EH (cell line): ENCODE data around the gene PRKCE.
"Not testable (repeated sequence)": the region's sequence is repeated elsewhere in the genome, so short reads cannot be mapped to it uniquely, and the experiment has no call there.

Experiments used
- DNase-seq: peaks from one replicate; pipeline ENCODE4 v3.0.0-alpha.2; 2015; ENCODE audit warnings: low read depth

PRKCE gene

DNA sequence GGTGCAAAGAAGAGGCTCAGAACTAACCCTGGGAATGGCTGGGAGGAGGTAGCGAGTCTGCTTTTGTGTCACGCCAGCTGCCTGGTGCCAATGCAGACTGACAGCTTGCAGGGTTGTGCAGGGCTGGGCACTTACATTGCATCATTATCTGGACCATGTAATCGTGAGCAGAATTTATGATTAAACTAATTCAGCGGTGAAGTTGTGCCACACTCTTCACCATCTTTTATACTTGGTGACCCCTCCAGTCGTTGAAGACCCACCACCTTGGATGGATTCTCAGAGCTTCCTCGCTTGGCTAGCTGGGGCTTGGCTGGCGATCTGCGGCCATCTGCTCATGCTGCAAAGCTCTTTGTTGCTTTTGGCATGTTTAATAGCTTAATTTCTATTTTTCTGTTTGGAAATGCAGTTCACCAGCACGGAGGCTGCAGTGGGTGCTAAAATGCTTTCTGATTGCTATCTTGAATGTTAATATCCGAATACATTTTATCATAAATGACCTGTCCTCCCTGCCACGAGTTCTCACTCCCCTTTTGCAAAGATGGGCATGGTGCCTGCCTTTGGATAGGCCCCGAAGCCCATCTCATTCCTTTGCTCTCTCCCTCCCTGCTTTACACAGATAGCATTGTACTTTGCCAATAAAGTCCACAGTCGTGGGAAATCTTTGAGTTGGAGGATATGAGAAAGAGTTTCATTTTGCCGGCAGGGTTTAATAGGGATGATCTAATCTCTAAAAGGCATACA lies 188.2 kb downstream of the PRKCE start:
- peak; percentile 84 for DNase-seq

DNA sequence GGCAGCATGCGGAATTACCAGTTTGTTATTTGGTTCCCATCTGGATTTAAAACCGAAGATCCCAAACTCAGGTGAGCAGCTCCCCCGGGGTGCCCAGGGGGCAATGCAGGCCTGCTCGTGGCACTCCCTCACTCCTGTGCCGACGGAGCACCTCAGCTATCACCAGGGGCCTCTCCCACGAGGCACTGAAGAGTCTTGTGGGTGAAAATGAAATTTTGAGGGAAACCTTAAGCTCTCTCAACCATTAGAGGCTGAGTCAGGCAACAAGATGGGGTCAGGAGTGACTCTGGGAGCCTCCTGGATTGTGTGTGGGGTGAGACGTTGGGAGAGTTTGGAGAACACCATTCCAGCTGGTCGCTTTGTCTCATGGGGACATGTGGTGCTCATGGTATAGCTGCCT lies 189.0 kb downstream of the PRKCE start:
- no peak for DNase-seq

DNA sequence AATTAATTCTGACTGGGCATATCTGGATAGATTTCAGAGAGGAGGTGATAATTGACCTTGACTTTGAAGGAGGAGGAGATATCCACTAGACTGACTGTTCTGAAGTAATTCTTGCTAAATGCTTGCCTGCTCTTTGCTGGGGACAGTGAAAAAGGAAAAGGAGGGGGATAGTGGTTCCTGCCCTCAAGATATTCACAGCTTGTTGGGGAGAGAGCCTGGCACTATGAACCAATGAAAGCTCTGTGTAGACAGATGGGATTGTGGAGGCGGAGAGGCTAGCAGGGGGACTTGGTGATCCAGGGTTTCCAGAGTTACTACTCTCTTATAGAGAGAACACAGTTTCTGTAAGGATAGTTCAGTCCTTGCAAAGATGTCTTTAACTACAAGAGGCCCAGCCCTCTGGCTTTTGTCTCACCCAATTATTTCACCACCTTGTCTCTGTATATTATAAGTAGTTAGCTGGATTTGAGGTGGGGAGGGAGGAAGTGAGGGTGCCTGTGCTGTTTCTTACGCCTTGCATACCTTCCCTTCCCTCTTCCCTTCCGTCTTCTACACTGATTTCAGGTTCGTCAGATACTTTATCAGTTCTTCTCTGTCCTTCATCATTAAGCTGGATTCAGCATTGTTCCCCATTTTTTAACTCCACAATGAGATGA lies 190.4 kb downstream of the PRKCE start:
- no peak for DNase-seq

DNA sequence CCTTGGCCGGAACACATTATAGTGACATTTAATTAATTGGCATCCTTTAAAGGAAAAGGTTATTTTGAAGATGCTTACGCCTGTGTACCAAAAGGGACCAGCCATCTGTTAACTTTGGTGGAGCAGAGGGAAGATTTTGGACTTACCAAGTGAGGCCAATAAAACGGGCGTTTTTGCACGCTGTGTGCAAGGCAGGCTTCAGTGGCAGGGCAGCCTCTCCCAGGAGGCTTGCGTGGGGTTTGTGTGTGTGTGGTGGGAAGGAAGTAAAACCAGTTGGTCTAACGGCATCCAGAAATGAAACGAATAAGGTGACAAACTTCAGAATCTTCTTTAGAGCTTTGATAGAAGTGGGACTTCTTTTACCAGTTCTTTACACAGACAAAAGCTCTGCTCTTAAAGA lies 191.7 kb downstream of the PRKCE start:
- DNase-seq = no peak

DNA sequence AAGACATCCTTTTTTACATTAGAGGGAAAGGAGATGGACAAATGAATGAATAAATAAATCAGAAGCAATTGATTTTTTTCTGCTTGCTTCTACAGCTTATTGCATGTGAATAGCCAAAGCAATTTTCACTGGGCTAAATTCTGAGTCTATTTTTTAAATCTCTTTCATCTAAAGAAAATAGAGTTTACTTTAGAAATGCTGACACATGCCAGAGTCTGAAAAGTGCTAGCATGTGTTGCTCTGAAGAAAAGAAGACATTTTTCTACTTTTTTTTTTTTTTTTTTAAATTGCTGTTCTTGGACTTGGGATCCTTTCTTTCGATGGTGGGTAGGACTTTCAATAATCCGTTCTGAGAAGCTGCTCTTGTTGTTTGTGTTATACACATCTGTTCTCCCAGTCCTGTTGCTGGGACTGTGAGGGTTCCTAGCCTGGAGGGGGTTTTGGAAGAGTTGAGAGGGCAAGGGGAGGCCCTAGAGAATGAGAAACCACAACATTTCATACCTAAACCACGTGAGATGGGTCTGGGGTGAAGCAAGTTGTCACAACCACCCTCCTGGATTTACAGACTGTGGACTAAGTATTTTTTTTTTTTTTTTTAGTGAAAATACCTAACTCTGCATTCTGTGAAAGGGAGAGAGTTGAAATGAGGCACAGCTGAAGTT lies 193.5 kb downstream of the PRKCE start:
- DNase-seq = peak; percentile 34

DNA sequence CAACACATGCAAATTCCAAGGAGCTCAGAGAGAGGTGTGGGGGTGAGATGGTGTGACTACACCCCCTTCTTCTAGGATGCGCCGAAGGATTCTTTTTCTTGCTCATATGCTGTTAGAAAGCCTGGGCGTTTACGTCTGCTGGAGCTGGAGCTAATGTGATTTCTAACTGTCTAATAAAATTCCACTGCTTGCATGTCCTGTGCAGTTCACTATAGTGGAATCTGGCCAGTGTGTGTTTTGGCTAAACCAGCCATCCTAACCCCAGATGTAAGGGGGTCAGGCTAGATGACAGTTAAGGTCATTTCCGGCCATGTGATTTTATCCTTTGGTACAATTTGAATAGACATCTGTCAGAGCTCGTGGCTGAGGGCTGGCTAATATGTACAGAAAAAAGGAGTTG lies 194.1 kb downstream of the PRKCE start:
- peak; percentile 48 for DNase-seq

DNA sequence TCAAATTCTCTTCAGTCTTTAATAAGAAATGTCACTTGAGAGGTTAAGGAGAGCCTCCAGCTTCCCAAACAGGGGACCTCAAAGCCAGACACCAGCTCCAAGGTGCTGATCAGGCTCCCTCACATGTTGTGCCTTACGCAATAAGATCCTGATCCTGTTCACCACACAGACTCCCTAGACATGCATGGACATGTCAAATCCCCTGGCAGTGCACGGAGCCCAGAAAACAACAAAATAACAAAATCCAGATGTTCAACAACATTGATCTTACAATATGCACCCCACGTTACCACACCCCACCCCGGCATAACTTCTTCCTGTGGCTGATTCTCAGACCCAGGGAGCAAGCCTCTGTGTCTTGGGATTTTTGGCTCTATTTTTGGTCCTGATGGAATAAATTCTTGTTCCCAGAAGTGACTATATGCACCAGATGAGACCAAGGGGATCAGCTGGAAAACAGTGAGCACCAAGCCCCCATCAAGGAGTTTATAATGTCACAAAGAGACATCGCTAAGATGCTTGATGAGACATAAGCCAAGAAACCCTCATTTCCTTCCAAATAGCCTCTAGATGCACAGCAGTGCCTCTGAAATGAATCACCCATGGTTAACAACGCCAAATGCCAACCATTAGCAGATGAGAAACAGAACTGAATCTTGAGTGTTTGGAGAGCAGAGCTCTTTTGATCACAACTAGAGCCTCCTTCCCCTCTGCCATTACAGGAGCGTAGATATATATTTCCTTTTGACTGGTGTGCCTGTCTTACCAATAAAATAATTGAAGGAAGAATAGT lies 198.2 kb downstream of the PRKCE start:
- DNase-seq = peak; percentile 91

DNA sequence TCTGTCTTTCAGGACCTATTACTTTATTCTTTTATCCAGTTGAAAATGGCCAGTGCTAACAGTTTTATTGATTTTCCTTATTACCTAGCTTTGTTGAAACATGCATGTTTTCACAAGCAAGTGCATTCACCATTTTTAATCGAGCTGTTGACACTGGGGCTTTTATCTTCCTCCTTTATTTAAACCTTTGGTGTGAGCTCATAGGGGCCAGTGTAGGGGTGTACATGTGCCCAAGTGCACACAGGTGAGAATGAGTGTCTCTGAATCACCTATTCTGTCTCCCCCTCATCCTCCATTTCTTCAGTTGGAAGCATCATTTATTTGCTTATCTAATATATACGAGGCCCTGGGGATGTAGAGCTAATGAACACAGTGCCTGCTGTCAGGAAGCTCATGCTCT lies 199.1 kb downstream of the PRKCE start:
- no peak for DNase-seq

DNA sequence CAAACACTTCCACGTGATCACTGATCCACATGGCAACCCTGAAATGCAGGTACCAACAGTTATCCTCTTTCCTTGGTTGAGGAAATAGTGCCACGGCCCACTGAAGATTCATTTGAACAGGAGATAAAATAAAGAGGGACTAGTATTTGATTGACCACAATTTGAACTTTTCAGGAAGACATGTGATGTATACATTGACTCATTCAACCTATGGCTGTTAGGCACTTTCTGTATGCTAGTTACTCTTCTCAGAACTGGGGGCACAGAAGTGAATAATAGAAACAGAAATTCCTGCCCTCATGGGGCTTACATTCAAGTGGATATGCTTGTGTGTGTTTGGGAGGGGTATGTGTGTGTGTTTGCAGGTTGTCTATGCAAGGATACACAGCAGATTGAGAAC lies 199.6 kb downstream of the PRKCE start:
- no peak for DNase-seq

DNA sequence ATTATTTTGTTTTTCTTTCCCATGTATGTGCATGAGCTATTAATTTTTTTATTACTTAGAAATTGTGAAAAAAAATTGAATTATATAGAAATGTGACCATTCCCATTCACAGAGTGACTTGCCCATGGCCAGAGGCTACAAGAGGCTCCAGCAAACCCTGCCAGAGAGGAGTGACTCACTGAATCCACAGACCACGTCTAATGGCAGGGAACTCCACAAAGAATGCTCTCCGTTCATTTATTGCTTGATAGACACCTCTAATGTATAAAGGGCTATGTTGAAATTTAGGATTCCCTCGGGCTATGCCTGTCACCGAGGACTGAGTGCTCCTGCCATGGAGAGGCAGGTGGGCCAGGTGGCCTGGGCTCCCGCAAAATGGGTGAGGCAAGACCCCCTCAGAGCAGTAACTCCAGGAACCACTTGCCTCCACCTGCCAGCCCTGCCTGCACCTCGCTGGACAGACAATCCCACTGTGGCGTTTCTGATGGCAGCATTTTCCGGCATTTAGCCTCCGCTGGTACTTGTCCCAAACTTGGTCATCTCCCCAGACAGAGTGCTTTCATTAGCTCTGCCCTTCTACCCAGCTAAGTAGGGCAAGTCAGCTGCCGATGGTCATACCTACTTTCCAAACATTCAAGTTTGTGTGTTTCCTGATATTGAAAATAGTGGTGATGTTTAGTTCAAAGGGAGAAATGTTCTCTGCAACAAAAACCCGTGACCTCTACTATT lies 200.3 kb downstream of the PRKCE start:
- DNase-seq = peak; percentile 95

DNA sequence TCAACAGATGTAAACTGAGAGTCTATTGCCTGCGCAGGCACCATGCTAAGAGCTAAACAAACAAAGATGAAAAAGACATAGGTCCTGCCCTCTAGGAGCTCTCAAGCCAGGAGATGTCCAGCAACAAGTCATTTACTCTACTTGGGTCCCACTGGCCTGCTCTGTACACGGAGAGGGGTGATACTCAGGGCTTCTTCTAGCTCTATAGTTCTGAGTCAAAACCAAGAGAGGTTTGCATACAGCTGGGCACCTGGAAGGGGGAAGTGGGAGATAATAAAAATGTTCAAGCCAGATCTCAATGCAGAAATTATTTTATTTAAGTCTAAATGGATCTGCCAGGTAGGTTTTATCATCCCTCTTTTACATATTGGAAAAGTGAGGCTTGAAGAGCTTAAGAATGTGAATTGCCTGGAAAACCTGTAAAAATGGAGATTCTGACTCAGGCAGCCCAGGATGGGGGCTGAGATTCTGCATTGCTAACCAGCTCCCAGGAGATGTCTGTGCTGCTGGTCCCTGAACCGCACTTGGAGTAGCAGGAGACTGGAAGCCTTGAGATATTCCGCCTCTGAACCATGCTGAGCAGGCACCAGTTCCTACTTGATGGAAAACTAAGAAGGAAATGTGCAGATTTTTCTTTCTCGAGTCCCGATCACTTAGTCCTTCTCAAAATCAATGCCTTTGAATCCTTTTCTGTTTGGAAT lies 201.1 kb downstream of the PRKCE start:
- DNase-seq = no peak

DNA sequence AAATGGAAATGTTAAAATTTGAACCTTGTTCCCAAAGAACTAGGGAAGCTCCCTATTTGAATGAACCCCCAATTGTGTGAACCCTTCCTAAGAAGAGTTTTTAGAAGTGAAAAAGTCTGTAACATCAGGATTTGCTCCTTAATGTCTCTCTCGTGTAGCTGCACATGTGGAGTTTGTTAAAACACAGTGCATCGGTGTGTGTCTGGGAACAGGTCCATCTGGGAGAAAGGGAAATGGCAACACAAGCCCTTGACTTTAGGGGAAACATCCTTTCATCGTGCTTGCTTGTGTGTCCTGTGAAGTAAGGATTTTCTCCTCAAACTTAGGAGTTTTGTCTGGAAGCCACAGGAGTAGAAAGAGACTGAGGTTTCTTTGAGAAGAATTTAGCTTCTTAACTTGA lies 203.9 kb downstream of the PRKCE start:
- DNase-seq = peak; percentile 19

DNA sequence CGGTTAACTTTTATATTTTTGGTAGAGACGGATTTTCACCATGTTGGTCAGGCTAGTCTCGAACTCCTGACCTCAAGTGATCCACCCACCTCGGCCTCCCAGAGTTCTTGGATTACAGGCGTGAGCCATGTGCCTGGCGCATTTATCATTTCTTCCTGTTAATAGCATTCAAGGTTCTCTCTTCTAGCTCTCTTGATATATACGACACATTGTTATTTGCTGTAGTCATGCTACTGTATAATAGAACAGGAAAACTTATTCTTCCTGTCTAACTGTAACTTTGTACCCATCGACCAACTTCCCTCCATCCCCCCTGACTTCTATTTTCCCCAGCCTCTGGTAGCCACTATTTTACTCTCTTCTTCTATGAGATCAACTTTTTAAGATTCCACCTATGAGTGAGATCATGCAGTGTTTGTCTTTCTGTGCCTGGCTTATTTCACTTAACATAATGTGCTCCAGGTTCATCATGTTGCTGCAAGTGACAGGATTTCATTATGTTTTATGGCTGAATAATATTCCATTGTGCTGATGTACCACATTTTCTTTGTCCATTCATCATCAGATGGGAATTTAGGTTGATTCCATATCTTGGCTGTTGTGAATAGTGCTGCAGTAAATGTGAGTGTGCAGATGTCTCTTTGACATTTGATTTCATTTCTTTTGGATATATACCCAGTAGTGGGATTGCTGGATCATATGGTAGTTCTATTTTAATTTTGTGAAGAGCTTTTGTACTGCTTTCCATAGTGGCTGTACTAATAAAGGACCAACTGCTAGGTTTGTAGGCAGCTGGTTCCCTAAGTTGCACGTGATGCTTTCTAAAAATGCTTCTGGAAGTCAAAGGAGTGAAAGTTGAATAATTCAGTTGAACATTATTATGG lies 205.2 kb downstream of the PRKCE start:
- peak; percentile 21 for DNase-seq

DNA sequence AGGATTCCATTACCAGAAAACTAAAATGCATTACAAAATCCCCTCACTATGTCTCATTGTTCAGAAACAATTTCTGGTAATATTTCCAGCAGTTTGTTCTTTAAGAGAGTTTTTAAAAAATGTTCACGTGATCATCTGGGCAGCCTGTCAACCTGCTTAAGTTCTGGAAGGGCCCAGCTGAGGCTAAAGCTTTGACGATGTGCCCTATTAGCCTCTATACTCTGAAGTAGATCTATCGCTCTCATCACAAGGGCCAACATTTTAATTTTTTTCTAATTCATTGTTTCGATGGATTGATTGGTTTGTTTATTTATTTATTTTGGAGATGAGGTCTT lies 205.8 kb downstream of the PRKCE start:
- no peak for DNase-seq

DNA sequence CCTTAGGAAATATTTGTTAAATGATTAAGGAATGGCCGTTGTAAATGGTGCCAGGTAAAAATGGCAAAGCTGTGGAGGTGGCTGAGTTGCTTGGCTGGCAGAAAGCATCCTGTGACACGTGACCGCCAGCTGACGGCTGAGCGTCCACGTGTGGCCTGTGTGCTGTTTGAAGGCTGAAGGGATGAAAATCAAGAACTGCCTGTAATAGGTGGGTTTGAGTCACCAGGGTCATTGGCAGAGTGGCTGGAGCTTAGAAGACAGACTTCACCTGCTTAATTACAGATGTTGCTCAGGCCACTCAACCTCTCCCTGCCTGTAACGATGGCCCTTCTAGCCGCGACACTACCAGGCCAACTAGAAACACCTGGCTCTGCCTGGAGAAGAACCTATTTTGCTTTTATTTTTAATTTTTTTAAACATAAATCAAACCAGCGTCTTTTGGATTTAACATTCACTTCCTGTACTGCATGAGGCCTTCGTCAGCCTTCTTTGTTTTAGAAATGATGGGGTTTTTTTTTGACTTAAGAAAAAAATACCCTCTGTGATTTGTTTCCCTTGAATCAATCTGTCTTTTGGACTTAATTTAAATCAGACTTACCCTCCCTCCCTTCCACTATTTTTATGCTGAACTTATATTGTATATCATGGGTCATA lies 206.5 kb downstream of the PRKCE start:
- no peak for DNase-seq

DNA sequence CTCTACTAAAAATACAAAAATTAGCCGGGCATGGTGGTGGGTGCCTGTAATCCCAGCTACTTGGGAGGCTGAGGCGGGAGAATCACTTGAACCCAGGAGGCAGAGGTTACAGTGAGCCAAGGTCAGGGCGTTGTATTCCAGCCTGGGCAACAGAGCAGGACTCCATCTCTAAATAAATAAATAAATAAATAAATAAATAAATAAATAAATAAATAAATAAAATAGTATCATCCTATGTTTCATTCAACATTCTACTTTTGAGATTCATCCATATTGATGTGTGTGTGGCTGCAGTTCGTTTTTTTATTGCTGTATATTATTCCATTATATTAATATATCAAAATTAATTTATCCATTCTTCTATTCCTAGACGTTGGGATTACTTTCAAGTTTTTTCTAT lies 207.4 kb downstream of the PRKCE start:
- not testable (repeated sequence) for DNase-seq

DNA sequence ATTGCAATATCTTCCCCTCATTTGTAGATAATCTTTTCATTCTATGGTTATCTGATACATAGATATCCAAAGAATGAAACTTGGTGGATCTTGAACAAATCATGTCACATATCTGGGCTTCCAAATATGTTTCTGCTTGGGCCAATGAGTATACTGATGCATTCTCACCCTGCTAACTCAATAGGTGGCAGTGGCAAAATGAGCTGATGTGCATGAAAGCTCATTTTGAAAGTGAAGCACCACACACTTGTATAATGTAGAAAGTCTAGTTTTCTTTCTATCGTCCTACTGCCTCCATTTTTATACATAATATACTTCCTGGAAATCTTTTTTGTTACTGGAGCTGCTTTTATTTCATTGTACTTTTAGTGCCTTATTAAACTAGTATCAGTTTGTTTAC lies 208.2 kb downstream of the PRKCE start:
- DNase-seq = no peak

DNA sequence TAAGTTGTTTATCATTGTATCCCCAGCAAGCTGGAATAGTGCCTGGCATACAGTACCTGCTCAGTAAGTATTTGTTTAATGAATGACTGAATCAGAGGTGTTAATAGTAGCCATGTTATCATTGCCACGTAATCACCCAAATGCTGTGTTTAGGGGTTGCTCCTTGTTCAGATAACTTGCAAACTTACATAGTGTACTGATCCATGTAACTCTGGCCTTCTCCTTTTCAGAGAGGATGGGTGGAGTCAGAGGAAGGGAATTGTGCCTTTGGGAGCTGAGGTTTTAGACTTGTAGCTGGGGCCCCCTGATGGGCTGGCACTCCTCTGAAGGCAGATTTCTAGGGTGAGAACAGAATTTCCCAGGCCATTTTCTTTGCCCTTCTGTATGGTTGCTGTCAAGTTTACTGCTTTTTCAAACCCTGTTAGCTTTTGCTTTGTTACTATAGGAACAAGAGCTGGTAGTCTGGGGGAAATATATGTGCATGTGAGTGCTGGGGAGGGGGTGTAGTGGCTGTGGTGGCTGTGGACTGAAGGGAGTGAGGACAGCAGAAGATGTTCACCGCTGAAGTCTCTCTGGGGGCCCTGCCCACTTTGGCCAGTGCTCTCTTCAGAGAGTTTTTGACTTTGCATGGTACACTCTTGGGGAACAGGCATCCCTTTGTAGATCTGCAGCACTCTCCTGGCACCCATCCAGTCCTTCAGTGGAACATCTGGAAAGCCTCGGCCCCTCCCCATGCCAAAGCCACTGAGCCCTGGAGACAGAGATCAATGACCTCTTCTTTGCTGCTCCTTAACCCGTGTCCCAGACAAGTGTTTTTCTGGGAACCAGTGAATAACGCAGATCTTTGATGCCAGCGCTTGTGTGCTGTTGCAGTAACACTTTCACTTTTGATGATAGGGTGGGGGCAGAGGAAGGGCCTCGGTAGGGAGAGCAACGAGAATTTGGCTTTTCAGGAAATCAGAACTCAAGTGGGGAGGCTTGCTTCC lies 209.0 kb downstream of the PRKCE start:
- peak; percentile 41 for DNase-seq

DNA sequence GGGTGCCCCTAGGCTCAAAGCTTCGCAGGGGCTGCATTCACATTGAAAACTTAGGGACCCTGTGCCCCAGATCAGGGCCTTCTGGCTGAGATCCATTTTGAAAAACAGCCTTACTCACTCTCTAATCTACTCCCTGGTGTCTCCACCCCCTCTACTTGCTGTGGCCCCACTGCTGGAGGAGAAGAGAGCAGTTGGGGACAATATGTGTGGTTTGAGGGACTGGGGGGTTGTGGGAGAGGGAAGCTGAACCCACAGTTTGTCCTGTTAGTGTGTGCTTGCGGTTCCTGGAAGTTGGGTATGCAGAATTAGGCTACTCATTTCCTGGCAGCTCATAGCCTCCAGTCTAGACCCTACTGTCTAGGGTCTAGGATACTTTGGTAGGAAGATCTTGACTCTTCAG lies 211.4 kb downstream of the PRKCE start:
- DNase-seq = no peak
